NCI-H2196 treated with DMSO at 0.1 percent for 48 hours (cell line): ENCODE results near the gene SOX8.
"Not testable (repeated sequence)": the region's sequence is repeated elsewhere in the genome, so short reads cannot be mapped to it uniquely, and the experiment has no call there.

ENCODE experiments used
- DNase-seq: peaks from one replicate; lab custom pipeline; 2025; ENCODE audit not compliant: unreplicated experiment; lab: John Stamatoyannopoulos, UW

SOX8 gene

GRCh38 chr16:981695-982144, at the start of gene SOX8:
Gene SOX8 (plus strand): TSS chr16:981770. CDS start chr16:981923, 153 bp downstream.
- DNase-seq: no peak

- DNase-seq: no peak
Measured at GRCh38 chr16:932831-933330, 48.7 kb upstream of the SOX8 start.

GRCh38 chr16:933581-933980, 48.0 kb upstream of the SOX8 start:
- DNase-seq: no peak

DNA sequence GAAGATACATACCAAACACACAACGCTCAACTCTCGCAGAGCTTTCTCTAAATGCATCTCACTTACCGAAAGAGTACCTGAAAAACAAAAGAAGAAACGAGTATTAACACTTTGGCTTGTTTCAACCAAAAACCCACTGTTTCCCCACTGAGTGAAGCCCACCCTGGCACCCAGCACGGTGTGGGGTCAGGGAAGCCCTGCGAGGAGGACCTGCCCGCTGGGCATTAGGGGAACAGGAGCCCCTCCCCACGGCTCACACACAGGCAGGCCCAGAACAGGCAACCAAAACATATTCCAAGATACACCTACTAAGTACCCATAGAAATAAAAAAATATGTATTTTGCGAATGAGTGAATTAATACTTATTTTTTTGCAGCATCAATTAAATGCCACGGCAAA, 47.4 kb upstream of the SOX8 start:
- DNase-seq: no peak

DNA sequence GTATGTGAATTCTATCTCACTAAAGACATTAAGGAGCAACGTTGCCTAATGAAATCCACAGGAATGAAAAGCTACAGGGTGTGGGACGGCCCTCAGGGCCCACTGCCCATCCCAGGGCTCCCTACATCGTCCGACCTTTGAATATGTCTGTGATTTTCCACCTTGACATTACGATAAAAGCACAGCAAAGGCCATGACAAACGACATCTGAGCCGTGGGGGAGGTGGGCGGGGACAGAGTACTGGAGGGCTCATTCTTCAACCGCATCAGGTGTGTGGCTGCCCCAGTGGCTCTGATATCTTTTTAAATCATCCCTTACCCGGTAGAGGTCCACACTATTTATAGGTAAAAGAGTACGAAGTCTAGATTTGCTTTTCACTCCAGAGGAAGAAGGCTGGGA, 45.9 kb upstream of the SOX8 start:
- no peak for DNase-seq

DNA sequence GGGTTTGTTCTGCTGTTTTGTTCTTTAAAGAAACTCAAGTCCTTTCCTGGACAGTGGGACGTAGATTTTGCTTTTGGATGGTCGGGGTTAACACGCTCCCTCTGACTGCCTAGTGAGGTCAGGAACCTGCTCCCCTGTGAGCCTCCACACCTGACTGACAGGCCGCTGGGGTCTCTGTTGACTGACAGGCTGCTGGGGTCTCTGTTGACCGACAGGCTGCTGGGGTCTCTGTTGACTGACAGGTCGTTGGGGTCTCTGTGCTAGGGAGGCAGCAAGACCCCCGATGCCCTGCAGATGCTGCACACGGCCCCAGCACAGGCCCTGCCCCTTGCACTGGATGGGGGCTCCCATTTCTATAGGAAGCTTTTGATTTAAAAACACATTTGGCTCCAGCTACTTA, 44.3 kb upstream of the SOX8 start:
- no peak for DNase-seq

DNA sequence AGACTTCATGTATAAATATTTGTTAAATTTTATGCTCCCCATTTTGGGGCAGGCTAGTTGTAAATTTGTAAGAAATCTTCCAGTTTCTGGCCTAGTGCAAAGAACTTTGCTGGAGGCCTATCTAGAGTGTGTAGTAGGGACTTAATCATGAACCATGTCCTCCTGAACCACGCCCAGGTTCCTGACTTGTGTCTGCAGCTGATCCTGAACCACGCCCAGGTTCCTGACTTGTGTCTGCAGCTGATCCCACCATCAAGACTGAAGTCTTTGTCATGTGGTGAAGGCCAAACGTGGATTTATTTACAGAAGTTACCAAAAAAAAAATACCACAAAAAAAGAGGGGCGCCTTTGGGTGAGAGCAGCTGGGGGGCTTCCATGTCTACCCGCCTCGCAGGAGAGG, 43.8 kb upstream of the SOX8 start:
- DNase-seq: no peak

- DNase-seq: no peak
Measured at GRCh38 chr16:938136-938535, 43.4 kb upstream of the SOX8 start.

GRCh38 chr16:938752-939151, 42.8 kb upstream of the SOX8 start:
- DNase-seq: no peak

DNA sequence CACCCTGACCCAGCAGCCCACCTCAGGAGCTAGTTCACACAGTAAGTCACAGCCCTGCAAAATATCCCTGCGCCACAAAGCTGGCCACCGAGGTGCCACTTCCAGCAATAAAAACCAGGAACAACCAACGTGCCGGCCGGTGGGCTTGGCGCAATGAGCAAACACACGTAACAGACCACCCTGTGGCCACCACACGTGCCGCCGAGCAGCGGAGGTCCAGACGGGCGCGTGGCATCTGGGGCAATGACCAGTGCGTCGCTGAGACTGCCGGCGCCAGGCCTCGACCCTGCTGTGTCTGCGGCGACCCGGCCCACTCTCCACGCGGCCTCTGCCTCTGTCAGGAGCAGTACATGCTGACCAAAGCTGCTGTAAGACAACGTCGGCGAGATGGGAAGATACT, 42.3 kb upstream of the SOX8 start:
- DNase-seq: no peak

DNA sequence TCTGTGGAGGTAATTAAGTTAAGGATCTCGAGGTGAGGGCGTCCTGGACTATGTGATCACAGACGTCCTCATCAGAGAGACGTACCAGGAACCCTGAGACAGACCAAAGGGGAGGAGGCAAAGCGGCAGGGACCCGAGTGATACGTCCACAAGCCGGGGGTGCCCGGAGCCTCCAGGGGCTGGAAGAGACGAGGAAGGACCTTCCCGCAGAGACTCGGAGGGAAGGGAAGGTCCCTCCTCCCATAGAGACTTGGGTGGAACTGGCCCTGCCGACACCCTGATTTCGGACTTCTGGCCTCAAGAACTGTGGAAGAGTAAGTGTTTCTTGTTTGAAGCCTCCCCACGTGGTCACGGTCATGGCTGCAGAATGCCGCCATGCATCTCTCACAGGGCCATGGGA, 41.6 kb upstream of the SOX8 start:
- no peak for DNase-seq

- DNase-seq: no peak
Measured at GRCh38 chr16:942436-943060, 39.0 kb upstream of the SOX8 start.

GRCh38 chr16:943971-944370, 37.6 kb upstream of the SOX8 start:
- no peak for DNase-seq

DNA sequence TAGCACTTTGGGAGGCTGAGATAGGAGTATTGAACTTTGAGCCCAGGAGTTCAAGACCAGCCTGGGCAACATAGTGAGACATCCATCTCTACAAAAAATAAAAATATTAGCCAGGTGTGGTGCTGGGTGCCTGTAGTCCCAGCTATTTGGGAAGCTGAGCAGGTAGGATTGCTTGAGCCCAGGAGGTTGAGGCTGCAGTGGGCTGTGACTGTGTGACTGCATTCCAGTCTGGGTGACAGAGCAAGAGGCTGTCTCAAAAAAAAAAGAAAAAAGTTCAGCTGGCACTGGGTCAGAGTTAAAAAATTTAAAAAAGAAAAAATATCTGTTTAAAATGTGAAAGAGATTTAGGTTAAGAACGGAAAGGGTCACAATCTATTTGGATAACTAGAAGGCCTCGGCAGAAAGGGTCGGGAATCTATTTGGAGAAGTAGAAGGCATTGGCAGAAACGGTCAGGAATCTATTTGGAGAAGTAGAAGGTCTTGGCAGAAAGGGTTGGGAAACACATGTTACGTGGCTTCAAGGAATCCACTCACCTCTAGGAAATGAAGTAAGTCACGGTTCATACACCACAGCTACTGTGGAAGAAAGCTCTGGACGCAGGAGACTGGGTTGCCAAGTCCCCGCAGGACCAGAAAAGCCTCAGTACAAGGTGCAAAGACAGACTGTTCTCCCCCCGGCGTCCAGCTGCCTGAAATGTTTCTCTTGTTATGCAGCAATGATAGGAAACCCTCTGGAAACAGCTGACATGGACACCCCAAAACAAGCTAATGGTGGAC, 36.1 kb upstream of the SOX8 start:
- no peak for DNase-seq

- no peak for DNase-seq
Measured at GRCh38 chr16:946048-946395, 35.5 kb upstream of the SOX8 start.

GRCh38 chr16:947255-947921, 34.2 kb upstream of the SOX8 start:
- DNase-seq: no peak

DNA sequence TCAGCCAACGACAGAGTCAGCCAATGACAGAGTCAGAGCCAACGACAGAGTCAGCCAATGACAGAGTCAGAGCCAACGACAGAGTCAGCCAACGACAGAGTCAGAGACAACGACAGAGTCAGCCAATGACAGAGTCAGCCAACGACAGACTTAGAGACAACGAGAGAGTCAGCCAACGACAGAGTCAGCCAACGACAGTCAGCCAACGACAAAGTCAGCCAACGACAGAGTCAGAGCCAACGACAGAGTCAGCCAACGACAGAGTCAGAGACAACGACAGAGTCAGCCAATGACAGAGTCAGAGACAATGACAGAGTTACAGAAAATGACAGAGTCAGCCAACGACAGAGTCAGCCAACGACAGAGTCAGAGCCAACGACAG, 33.7 kb upstream of the SOX8 start:
- not testable (repeated sequence) for DNase-seq

DNA sequence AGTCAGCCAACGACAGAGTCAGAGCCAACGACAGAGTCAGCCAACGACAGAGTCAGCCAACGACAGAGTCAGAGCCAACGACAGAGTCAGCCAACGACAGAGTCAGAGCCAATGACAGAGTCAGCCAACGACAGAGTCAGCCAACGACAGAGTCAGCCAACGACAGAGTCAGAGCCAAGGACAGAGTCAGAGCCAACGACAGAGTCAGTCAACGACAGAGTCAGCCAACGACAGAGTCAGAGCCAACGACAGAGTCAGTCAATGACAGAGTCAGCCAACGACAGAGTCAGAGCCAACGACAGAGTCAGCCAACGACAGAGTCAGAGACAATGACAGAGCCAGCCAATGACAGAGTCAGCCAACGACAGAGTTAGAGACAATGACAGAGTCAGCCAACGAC, 32.8 kb upstream of the SOX8 start:
- not testable (repeated sequence) for DNase-seq

DNA sequence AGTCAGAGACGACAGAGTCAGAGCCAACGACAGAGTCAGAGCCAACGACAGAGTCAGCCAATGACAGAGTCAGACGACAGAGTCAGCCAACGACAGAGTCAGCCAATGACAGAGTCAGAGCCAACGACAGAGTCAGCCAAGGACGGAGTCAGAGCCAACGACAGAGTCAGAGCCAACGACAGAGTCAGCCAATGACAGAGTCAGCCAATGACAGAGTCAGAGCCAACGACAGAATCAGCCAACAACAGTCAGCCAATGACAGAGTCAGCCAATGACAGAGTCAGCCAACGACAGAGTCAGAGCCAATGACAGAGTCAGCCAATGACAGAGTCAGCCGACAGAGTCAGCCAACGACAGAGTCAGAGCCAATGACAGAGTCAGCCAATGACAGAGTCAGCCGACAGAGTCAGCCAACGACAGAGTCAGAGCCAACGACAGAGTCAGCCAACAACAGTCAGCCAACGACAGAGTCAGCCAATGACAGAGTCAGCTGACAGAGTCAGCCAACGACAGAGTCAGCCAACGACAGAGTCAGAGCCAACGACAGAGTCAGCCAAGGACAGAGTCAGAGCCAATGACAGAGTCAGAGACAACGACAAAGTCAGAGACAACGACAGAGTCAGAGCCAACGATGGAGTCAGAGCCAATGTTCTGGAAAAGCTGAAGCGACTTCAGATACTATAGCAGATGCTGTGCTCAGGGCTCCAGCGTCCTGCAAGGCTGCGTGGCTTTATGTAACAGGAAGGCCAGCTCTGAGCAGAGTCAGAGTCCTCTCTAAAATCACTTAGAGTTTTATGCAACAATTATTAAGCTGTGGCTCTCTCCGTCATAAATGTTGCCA, 30.6 kb upstream of the SOX8 start:
- not testable (repeated sequence) for DNase-seq

DNA sequence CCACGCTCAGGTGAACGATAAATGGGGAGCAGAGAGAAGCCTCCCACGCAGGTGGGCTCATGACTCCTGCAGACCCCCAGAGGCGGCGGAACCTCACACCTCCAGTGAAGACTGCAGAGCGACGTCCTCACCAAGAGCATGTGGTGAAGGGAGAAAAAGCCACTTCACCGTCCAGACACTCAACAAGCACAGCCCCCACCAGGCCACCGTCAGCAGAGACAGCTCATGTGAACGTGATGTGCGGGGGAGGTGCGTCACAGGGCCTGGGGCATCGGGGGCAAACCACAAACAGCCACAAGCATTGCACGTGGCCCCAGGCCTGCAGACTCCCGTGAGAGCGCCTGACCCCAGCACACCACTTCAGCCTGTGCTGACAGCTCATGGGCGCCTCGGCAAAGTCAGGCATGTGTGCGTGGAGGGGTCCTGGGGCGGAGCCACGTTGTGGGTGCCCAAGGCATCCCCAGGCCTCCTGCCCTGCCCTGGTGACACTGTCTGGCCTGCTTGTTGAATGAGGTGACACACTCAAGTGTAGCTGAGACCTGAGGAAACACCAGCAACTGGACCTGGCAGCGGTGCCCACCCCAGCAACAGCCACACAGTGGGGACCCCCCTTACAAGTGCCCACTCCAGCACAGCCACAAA, 29.8 kb upstream of the SOX8 start:
- DNase-seq: no peak

DNA sequence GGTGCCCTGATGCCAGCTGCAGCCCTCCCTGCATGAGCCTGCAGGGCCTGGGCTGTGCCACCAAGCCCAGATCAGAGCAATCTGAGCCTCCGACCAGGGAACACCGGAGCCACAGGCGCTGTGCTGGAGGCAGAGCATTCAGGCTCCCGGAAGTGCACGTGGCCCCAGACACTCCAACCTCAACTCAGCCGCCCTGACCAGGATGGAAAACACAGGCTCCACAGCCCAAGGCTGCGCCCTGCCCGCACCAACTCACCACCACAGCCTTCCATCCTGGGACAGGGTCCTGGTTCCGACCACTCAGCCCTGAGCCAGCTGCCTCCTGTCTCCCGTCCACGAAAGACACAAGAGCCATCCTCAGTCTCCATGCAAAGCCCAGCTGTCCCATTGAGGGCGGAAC, 29.2 kb upstream of the SOX8 start:
- DNase-seq: no peak
